ENCODE measurements around the gene LRIT3.

LRIT3 gene

GRCh38 chr4:109847896-109848442 is at the start of gene LRIT3:
TSS of gene LRIT3 (plus strand) at chr4:109848107. CDS start at chr4:109848202, 95 bp downstream.
- no peak for TF ChIP-seq ZNF274 (IDR thresholded peaks at IDR 0.05; ENCODE audit: low read depth, low read length)
- H3K4me3 ChIP-seq (ENCODE audit: low read length), result no peak within 1 kb of the TSS

- TF ChIP-seq ZNF274 (IDR thresholded peaks at IDR 0.05; ENCODE audit: low read depth, low read length), result no peak
- H3K4me3 ChIP-seq (ENCODE audit: low read length), result no peak overlapping the region
Observed at GRCh38 chr4:109798866-109799265, 49.0 kb upstream of the LRIT3 start.

- no peak for TF ChIP-seq ZNF274 (IDR thresholded peaks at IDR 0.05; ENCODE audit: low read depth, low read length)
- H3K4me3 ChIP-seq (ENCODE audit: low read length), result no peak overlapping the region
Observed at GRCh38 chr4:109801099-109801789, 46.7 kb upstream of the LRIT3 start.

GRCh38 chr4:109801895-109802319 is 46.0 kb upstream of the LRIT3 start, which contains the start of gene CFI:
TSS of gene CFI (minus strand) at chr4:109801999. CDS start at chr4:109801971, 28 bp downstream.
- H3K4me3 ChIP-seq (ENCODE audit: low read length), result no peak within 1 kb of the TSS
- TF ChIP-seq ZNF274 (IDR thresholded peaks at IDR 0.05; ENCODE audit: low read depth, low read length), result no peak

- no peak for TF ChIP-seq ZNF274 (IDR thresholded peaks at IDR 0.05; ENCODE audit: low read depth, low read length)
- no peak overlapping the region for H3K4me3 ChIP-seq (ENCODE audit: low read length)
Observed at GRCh38 chr4:109803924-109804571, 43.9 kb upstream of the LRIT3 start.

GRCh38 chr4:109809655-109810054 is 38.3 kb upstream of the LRIT3 start:
- H3K4me3 ChIP-seq (ENCODE audit: low read length), result no peak overlapping the region
- no peak for TF ChIP-seq ZNF274 (IDR thresholded peaks at IDR 0.05; ENCODE audit: low read depth, low read length)

GRCh38 chr4:109810552-109811387 is 37.1 kb upstream of the LRIT3 start:
- no peak for TF ChIP-seq ZNF274 (IDR thresholded peaks at IDR 0.05; ENCODE audit: low read depth, low read length)
- H3K4me3 ChIP-seq (ENCODE audit: low read length), result no peak overlapping the region

- no peak overlapping the region for H3K4me3 ChIP-seq (ENCODE audit: low read length)
- no peak for TF ChIP-seq ZNF274 (IDR thresholded peaks at IDR 0.05; ENCODE audit: low read depth, low read length)
Observed at GRCh38 chr4:109811707-109812106, 36.2 kb upstream of the LRIT3 start.

- no peak for TF ChIP-seq ZNF274 (IDR thresholded peaks at IDR 0.05; ENCODE audit: low read depth, low read length)
- H3K4me3 ChIP-seq (ENCODE audit: low read length), result peak within 1 kb of the TSS; percentile 84
Observed at GRCh38 chr4:109815151-109816081, 32.5 kb upstream of the LRIT3 start, which contains the start of gene GAR1. TSS of gene GAR1 (plus strand) at chr4:109815762. CDS start at chr4:109816165, 403 bp downstream.

GRCh38 chr4:109816082-109816442 is 31.8 kb upstream of the LRIT3 start:
- TF ChIP-seq ZNF274 (IDR thresholded peaks at IDR 0.05; ENCODE audit: low read depth, low read length), result no peak

GRCh38 chr4:109816894-109817293 is 31.0 kb upstream of the LRIT3 start:
- H3K4me3 ChIP-seq (ENCODE audit: low read length), result peak overlapping the region; percentile 84
- TF ChIP-seq ZNF274 (IDR thresholded peaks at IDR 0.05; ENCODE audit: low read depth, low read length), result no peak

More at GRCh38 chr4:109816082-109816442, 31.8 kb upstream of the LRIT3 start:
- H3K4me3 ChIP-seq (ENCODE audit: low read length), result peak overlapping the region; percentile 84

- TF ChIP-seq ZNF274 (IDR thresholded peaks at IDR 0.05; ENCODE audit: low read depth, low read length), result no peak
- no peak overlapping the region for H3K4me3 ChIP-seq (ENCODE audit: low read length)
Observed at GRCh38 chr4:109818268-109818667, 29.6 kb upstream of the LRIT3 start.

GRCh38 chr4:109820563-109820962 is 27.3 kb upstream of the LRIT3 start:
- no peak for TF ChIP-seq ZNF274 (IDR thresholded peaks at IDR 0.05; ENCODE audit: low read depth, low read length)
- no peak overlapping the region for H3K4me3 ChIP-seq (ENCODE audit: low read length)

All from GM08714 (cell line).